Stimulated activated CD8-positive, alpha-beta memory T cell treated with anti-CD3 and anti-CD28 coated beads, Interleukin-12 subunit alpha, Interleukin-12 subunit beta, amount 100 ng/mL, for 24 hours (primary cell): ENCODE measurements around the gene PRPF19.

ENCODE experiments used
- DNase-seq: peaks from one replicate; pipeline ENCODE4 v3.0.0-alpha.2; 2020; ENCODE audit errors: extremely low read depth

PRPF19 gene

GRCh38 chr11:60906132-60906972 lies at the start of gene PRPF19:
PRPF19 (minus strand) TSS chr11:60906585; CDS start chr11:60906382, 203 bp downstream.
- DNase-seq, result peak; percentile 91

- DNase-seq, result no peak
Observed at GRCh38 chr11:60955571-60955970, 49.2 kb upstream of the PRPF19 start.

DNA sequence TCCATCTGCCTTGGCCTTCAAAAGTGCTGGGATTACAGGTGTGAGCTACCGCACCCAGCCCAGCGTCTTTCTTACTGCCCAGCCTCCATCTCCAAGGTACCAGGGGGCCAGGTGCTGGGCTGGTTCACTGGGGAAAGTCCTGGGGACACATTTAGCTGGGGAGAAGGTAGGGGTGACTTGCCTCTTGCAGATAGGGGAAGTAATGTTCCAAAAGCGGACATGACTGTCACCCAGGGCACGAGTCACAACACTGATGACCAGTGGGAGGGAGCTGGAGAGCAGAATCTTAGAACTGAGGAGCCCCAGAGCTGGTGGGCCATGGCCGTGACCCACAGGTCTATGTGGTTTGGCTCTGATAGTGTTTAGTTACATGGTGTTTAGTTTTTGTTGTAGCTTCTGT lies 48.0 kb upstream of the PRPF19 start:
- DNase-seq, result no peak

DNA sequence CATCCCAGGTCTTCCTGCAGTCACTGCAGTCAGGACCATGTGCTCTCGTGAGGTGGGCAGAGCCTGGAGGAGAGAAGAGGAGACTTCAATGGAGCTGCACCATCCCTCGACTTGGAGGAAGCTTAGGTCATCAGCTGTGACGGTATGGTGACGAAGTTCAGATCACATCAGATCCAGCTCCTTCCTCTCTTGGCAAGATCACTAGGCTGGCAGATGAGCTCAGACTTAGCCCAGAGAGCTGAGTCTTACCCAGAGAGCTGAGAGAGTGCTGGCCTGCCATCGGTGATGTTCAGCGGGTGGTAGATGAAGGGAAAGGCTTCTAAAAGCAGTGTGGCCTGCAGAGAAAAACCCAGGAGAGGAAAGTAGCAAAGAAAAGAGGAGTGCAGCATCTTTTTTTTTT lies 47.4 kb upstream of the PRPF19 start:
- DNase-seq, result no peak

GRCh38 chr11:60952742-60953170 lies 46.4 kb upstream of the PRPF19 start:
- no peak for DNase-seq

GRCh38 chr11:60951904-60952741 lies 45.7 kb upstream of the PRPF19 start, which contains the start of gene SLC15A3:
SLC15A3 (minus strand) TSS chr11:60952176; CDS start chr11:60951551, 625 bp downstream.
- no peak for DNase-seq

GRCh38 chr11:60951606-60951903 lies 45.2 kb upstream of the PRPF19 start:
- DNase-seq, result no peak

DNA sequence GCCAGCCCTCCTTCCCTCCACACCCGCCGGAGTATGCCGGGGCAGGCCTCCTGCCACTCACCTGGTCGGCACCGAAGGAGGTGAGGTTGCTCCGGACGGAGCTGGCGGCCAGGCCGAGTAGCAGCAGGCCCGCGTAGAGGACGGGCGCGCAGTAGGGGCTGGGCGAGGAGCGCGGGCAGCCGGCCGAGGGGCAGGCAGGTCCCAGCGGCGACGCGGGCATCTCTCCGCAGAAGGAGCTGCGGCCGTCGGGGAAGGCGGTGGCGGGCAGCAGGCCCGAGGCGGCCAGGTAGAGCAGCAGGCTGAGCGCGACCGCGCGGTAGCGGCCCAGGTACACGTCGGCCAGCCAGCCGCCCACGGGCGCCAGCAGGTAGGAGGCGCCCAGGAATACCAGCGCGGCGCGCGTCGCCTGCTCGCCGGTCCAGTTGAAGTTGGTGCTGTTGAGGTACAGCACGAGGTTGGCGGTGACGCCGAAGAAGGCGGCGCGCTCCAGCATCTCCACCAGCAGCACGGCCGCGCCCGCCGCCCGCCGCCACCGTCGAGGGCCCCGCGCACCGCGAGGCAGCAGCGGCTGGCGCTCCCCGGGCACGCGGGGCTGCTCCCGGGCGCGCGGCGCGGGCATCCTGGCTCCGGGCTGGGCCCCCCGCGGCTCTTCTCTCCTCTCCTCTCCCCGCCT lies 44.7 kb upstream of the PRPF19 start:
- DNase-seq, result no peak

GRCh38 chr11:60950024-60950423 lies 43.6 kb upstream of the PRPF19 start:
- no peak for DNase-seq

DNA sequence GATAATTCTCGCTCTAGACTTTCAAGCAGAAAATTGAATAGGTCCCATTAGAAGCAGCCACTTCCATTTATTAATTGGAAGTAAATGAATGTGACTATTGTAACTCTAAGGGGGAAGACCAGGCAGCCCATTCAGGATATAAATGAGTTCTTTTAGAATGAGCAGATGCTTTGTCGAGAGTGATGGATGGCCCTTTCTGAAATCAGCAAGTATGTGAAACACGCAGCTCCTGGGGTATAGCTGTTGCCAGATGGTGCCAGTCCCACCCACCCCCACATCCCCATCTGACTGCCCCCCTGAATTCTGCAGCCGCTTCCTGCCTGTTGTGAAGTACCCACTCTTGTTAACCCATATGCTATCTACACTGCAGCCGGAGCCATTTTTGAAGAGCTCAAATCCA lies 41.9 kb upstream of the PRPF19 start:
- no peak for DNase-seq

GRCh38 chr11:60947700-60948099 lies 41.3 kb upstream of the PRPF19 start:
- DNase-seq, result no peak

- no peak for DNase-seq
Observed at GRCh38 chr11:60946601-60947264, 40.3 kb upstream of the PRPF19 start.

GRCh38 chr11:60945295-60945667 lies 38.9 kb upstream of the PRPF19 start:
- DNase-seq, result no peak

GRCh38 chr11:60944490-60945294 lies 38.3 kb upstream of the PRPF19 start:
- DNase-seq, result no peak

GRCh38 chr11:60942970-60943565 lies 36.7 kb upstream of the PRPF19 start:
- no peak for DNase-seq

GRCh38 chr11:60942219-60942618 lies 35.8 kb upstream of the PRPF19 start:
- DNase-seq, result no peak

- DNase-seq, result no peak
Observed at GRCh38 chr11:60941371-60942119, 35.2 kb upstream of the PRPF19 start.

GRCh38 chr11:60939855-60940254 lies 33.5 kb upstream of the PRPF19 start:
- no peak for DNase-seq

DNA sequence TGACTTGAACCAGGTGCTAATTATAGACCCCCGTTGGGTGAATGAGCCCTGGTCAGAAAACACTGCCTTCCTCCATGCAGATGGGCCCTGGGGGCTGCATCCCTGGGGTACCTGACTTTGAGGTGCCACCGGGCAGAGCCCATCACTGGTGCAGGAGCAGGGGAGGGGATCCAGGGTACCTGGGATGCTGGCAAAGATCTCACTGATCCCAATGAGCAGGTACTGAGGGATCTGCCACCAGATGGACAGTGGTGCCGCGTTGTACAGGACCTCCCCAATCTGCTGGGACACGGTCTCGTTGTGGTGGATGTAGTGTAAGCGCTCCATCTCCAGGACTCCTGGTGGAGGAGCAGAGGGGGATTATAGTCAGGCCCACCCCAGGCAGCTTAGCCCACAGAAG lies 32.9 kb upstream of the PRPF19 start:
- no peak for DNase-seq

- no peak for DNase-seq
Observed at GRCh38 chr11:60938500-60938899, 32.1 kb upstream of the PRPF19 start.
